ENCODE measurements around the gene AP3B2. TPM values are rescaled to one million over a fixed set of nuclear protein-coding genes. Genes with fewer than 3 reads are reported as not detected.

The AP3B2 gene
- total RNA-seq, 1 donor from 2014 or later = 0.51 TPM

GRCh38 chr15:82642656-82643055, 67.0 kb downstream of the AP3B2 start:
- DNase-seq (ENCODE audit: extremely low spot score, unreplicated experiment) = no peak
- H3K4me1 Mint-ChIP-seq (ENCODE audit: unreplicated experiment) = no peaks in the 10 kb centered on the region
- H3K27ac Mint-ChIP-seq (ENCODE audit: unreplicated experiment) = no peak overlapping the region
- no peaks in the 10 kb centered on the region for H3K36me3 Mint-ChIP-seq (ENCODE audit: unreplicated experiment)
- H3K4me3 Mint-ChIP-seq (ENCODE audit: unreplicated experiment) = no peak overlapping the region
- TF ChIP-seq CTCF (IDR thresholded peaks at IDR 0.05) = no peak
- peaks cover 48% of the 10 kb centered on the region for H3K27me3 Mint-ChIP-seq (ENCODE audit: unreplicated experiment)
- H3K9me3 Mint-ChIP-seq (ENCODE audit: unreplicated experiment) = no peaks in the 10 kb centered on the region

- Mint-ChIP-seq H3K4me3 (ENCODE audit: unreplicated experiment) (no peak overlapping the region), H3K27ac (ENCODE audit: unreplicated experiment) (no peak overlapping the region), H3K36me3 (ENCODE audit: unreplicated experiment) (no peaks in the 10 kb centered on the region), H3K4me1 (ENCODE audit: unreplicated experiment) (no peaks in the 10 kb centered on the region), H3K9me3 (ENCODE audit: unreplicated experiment) (no peaks in the 10 kb centered on the region), H3K27me3 (ENCODE audit: unreplicated experiment) (peaks cover 60% of the 10 kb centered on the region)
- TF ChIP-seq CTCF (IDR thresholded peaks at IDR 0.05) = no peak
- DNase-seq (ENCODE audit: extremely low spot score, unreplicated experiment) = no peak
Observed at GRCh38 chr15:82641129-82641798, 68.4 kb downstream of the AP3B2 start.

DNA sequence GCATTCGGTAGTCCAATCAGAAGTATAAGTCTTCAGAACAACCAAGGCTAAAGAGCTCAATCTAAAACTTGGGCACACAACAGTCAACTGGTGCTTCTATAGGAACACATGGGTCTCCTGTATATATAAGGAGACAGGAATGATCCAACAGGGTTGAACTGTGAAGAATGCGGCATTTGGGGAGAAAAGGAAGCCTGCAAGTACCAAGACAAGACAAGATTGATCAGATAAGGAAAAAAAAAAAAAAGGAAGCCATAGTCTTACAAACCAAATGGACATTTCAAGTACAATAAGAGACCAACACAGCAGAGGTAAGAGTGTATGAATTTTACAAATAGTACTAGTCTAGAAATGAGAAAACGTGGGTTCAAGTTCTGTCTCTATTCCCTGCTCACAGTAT, 69.0 kb downstream of the AP3B2 start:
- no peak for TF ChIP-seq CTCF (IDR thresholded peaks at IDR 0.05)
- peaks cover 63% of the 10 kb centered on the region for H3K27me3 Mint-ChIP-seq (ENCODE audit: unreplicated experiment)
- no peak overlapping the region for H3K27ac Mint-ChIP-seq (ENCODE audit: unreplicated experiment)
- no peaks in the 10 kb centered on the region for H3K36me3 Mint-ChIP-seq (ENCODE audit: unreplicated experiment)
- H3K4me3 Mint-ChIP-seq (ENCODE audit: unreplicated experiment) = no peak overlapping the region
- no peak for DNase-seq (ENCODE audit: extremely low spot score, unreplicated experiment)
- no peaks in the 10 kb centered on the region for H3K4me1 Mint-ChIP-seq (ENCODE audit: unreplicated experiment)
- H3K9me3 Mint-ChIP-seq (ENCODE audit: unreplicated experiment) = no peaks in the 10 kb centered on the region

GRCh38 chr15:82635798-82636197, 73.9 kb downstream of the AP3B2 start:
- peaks cover 38% of the 10 kb centered on the region for H3K27me3 Mint-ChIP-seq (ENCODE audit: unreplicated experiment)
- no peak overlapping the region for H3K4me3 Mint-ChIP-seq (ENCODE audit: unreplicated experiment)
- no peak for DNase-seq (ENCODE audit: extremely low spot score, unreplicated experiment)

GRCh38 chr15:82630033-82630432, 79.6 kb downstream of the AP3B2 start:
- Mint-ChIP-seq H3K36me3 (ENCODE audit: unreplicated experiment) (no peaks in the 10 kb centered on the region), H3K4me1 (ENCODE audit: unreplicated experiment) (no peaks in the 10 kb centered on the region), H3K27ac (ENCODE audit: unreplicated experiment) (no peak overlapping the region), H3K27me3 (ENCODE audit: unreplicated experiment) (peaks cover 10% of the 10 kb centered on the region), H3K4me3 (ENCODE audit: unreplicated experiment) (no peak overlapping the region), H3K9me3 (ENCODE audit: unreplicated experiment) (no peaks in the 10 kb centered on the region)
- TF ChIP-seq CTCF (IDR thresholded peaks at IDR 0.05) = no peak
- no peak for DNase-seq (ENCODE audit: extremely low spot score, unreplicated experiment)

More at GRCh38 chr15:82635798-82636197, 73.9 kb downstream of the AP3B2 start:
- TF ChIP-seq CTCF (IDR thresholded peaks at IDR 0.05) = no peak
- H3K4me1 Mint-ChIP-seq (ENCODE audit: unreplicated experiment) = no peaks in the 10 kb centered on the region
- no peaks in the 10 kb centered on the region for H3K36me3 Mint-ChIP-seq (ENCODE audit: unreplicated experiment)
- H3K27ac Mint-ChIP-seq (ENCODE audit: unreplicated experiment) = no peak overlapping the region
- H3K9me3 Mint-ChIP-seq (ENCODE audit: unreplicated experiment) = no peaks in the 10 kb centered on the region

All from osteocyte (in vitro differentiated cells).